HG03439 (cell line): ENCODE results near the gene NEGR1.

Source experiments
- ATAC-seq: cut with Tn5 transposase; IDR thresholded peaks from one replicate; pipeline ENCODE4 v1.9.1; 2021; ENCODE audit warnings: mild to moderate bottlenecking, moderate library complexity; ENCODE audit not compliant: unreplicated experiment

NEGR1 gene

DNA sequence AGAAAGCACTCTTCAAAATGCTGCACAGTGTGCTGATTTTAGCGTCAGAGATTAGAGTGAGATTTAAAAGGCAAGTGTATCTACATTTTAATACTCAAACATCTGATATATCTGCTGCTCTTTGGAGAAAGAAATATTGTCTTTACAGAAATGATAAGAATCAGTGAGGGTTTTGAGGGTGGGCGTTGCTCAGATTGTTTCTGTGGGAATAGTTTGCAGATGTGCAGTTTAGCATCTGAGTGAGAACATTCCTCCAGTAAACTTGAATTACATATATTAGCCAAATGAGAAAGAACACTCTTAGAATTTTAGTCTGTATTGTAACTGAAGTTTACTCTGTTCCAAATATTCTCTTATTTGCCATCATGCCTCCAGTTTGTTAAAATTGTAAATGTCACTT lies 549.2 kb downstream of the NEGR1 start:
- ATAC-seq: no peak

DNA sequence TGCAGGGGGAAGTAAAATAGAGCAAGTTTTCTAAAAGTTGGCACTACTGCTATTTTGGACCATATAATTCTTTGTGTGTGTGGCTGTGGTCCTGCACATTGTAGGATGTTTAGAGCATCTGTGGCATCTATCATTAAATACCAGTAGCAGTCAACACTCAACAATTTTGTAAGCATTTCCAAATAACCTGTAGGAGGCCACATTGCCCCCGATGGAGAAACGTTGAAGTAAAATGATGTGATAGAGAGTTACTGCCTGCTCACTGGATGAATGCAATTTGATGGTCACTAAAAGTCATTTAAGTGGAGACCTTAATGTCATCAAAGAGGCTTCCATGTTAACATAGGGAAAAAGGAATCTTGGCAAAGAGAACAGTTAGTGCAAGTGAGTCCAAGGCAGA lies 560.8 kb downstream of the NEGR1 start:
- no peak for ATAC-seq

DNA sequence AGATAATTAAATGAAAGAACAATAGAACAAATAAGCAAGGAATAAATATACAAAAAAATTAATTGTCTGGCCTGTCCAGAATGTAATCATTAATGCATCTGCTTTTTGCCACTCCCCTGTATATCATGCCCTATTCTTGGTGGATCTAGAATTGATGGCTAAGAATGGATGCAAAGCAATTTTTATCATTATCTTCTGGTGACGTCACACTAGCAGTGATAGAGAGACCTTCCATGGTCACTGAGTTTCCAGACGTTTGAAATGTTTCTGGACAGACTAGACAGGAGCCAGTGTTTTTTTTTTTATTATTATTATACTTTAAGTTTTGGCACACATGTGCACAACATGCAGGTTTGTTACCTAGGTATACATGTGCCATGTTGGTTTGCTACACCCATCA lies 563.0 kb downstream of the NEGR1 start:
- no peak for ATAC-seq

DNA sequence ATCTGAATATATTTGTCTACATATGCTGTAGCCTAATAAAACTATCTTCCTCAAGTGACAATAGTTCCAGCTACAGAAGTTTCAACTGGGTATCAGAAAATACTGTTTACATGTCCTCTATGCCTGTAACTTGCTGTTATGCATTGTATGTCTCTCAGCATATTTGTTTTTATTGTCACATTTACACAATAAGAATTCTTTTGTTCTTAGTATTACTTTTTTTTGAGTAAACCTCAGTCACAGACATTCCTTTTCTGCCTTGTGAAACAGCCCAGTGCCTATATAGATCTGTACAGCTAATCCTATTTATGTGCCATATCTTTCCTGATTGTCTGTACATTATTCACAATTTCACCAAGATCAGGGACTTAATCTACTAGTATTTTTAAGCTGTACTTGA lies 565.2 kb downstream of the NEGR1 start:
- no peak for ATAC-seq

DNA sequence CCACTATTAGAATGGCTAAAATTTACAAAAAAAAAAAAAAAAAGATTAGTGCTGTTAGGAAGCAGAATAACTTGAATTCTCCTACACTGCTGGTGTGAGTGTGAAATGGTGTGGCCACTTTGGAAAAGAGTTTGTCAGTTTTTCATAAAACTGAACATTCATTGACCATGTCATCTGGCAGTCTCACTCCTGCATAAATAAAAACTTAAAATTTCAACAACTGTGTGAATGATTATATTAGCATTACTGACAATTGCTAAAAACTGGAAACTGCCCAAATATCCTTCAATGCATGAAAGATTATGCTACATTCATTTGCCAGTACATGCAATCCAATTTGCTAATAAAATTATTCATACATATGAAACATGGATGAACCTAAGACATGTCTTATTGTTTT lies 570.9 kb downstream of the NEGR1 start:
- ATAC-seq: no peak

DNA sequence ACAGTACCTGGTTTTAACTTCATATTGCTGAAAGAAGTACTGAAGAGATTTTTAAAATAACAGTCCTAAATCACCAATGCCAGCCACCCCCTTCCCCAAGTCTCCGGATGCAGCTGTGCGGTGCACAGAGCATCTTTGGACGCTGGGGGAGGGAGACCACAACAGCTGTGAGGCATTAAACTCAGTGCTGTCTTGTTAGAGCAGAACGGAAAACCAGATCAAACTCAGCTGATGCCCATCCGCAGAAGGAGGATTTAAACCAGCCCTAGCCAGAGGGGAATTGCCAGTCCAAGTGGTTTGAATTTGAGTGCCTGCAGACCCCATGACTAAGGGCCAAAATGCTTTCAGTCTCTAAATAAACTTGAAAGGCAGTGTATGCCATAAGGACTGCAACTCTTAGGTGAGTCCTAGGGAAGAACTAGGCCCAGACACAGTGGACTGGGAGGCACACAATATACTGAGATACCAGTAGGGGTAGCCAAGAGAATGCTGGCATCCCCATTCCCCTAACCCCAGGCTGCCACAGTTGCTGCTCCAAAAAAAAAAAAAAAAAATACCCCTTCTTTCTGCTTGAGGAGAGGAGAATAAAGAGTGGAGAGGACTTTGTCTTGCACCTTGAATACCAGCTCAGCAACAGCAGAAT lies 576.2 kb downstream of the NEGR1 start:
- no peak for ATAC-seq

DNA sequence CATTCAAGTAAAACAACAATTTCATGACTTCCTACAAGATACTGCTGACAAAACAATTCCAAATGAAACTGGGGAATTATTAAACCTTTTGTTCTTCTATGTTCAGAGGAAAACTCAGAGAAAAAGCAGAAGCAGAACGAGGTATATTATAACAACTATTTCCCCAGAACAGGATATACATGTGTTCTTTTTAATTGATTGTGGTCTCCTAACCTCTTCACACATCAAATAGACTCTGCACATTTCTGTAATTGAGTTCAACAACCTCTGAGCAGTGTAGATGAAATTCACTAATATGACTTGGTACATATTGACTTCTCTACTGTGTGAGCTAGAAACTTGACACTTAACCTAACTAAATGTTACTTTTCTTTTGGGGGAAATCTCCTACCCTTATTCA lies 584.2 kb downstream of the NEGR1 start:
- no peak for ATAC-seq

DNA sequence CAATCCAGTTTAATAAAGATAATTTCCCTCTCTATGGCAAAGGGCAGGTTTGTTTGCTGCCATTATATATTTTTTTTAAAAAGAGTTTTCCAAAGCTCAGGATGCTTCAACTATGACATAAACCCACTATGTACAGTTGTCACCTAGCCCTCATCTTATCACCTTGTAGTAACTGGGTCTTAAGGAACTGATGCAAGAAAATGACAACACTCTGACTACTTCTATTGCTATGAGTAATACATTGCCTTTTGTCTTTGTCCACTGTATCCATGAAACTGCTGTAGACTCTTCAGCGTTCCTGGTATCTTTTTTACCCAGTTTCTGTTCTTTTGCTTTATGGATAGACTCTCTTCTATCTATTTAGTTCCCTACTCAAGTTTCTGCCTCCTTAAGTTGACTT lies 586.5 kb downstream of the NEGR1 start:
- no peak for ATAC-seq

DNA sequence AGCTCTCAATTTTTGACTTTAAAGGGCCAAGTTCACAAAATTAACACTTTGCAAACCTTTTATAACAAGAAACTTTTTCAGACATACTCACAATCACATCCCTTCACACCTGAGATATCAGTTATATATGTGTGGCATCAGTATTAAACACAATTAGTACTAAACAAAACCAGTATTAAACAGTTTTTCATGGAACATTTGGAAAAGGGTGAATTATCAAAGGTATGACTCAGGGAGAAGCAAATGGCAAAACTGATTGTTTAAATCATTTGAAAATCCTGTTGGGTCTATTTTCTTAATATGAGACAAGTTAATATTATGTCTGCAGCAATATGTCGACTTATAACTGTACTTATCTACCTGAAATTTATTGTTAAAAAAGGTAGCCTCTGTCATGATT lies 587.3 kb downstream of the NEGR1 start:
- ATAC-seq: no peak

DNA sequence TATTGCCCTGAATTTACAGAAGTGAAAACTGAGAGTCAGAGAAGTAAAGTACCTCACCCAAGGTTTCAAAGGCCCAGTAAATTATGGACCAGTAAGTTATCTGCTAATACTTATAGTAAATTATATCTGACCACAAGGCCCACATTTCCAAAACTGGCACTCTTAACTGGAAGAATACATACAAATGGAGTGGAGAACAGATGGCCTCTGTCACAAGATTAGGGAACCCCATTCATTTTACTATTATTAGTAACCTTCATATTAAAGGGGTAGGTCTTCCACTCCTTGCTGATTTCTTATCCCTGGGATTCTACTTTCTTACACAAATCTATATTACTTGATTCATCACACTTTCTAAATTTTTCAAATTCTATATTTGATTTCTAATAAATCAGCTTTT lies 588.8 kb downstream of the NEGR1 start:
- no peak for ATAC-seq

DNA sequence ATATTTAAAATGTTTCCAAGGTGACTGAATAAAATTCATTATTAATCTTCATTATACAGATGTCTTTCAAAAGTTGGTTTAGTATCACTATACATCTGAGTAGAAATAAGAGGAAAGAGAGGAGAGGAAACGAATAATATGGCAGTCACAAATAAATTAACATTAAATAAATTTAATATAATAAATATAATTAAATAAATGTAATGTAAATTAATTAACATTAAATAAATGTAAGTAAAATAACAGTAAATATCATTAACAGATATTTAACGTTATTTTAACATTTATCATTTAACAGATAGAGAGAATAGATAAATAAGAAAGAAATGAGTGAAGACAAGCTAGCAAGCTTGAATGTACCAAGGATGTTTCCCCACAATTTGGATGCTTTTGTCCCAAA lies 592.7 kb downstream of the NEGR1 start:
- ATAC-seq: no peak

DNA sequence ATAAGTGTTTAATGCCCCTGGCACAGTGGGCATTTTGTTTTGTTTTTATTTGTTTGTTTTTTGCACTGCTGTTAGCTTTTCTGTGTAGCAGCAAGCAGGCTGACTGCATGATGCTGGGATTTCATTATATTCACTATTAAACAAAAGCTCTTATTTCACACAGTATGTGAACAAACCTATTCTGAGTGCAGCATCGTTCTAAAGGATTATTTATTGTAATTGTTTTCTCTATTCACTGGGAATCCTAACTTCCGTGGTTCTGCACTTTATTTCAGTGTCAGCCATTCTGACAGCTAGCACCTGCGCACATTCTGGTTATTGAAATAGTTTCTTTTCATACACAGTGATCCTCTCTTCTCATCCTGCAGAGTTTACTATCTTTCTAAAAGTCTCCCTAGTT lies 595.0 kb downstream of the NEGR1 start:
- ATAC-seq: no peak

DNA sequence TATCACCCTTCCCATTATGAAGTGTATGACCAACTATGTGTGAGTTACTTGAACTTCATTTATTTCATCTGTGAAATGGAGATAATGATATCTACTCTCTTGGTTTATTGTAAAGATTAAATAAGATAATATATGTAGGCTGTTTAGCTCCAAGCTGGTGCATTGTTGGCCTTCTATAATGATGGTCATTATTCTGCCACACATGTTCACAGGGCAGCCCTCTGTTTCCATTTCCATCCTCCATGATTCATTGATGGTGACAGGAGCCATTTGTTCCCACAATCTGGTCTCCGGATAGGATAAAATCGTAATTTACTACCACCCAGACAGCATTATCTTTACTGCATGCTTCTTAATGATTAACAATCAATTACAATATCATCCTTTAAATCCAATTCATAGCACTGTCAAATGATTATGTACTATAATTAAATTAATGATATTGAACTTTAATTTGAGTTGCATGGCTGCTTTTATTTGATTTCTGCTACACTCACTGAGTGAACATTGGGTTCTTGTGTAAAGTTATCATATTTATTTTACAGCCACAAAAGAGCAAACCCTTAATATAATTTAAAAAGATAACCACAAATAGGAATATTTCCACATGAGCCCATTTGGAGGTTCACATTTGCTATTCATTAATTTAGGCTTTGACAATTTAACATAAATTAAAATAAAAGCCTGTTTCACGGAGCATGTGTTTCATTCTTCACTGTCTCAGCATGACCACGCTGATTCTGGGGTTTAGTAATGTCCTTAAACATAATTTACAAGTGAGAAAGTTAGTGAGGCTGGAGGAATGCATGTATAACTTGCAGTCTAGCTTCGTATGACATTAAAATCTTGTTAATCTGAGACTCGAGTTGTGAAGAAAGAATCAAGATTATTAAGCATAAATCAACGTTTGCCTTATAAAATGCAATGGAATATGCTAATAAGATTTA lies 605.1 kb downstream of the NEGR1 start:
- no peak for ATAC-seq

DNA sequence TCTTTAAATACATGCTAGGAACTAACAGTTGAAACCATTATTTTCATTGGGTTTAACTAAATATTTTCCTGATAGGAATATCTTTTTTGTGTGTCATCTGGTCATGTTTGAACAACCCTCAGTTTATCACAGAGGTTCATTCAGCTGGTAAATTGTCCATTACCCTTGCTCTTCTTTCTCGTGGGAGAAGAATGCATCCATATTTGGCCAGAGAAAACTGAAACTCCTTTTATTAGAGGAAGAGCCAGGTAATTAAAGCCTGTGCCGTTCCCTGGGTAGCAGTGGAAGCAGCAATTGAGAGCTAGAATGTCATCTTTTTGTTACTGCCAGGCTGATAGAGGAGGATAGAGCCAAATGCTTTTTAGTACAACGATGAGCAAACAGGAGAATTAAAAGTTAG lies 614.3 kb downstream of the NEGR1 start:
- no peak for ATAC-seq

DNA sequence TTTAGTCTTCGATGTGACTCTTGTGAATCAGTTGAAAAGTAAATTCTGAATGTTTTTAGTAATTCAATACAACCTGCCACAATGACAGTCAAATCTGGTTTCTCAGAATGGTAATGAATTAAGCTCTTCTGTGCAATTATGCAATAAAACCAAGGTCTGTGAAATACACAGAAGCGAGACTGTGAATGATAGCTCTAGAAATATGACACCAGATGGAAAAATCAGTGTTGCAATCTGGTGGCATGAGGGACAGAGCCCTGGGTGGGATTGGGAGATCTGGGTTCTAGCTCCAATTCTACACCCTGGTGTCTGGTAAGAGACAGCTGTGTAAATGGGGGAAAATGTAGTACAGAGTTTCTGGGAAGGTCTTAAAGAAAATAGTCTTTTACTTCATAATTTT lies 615.1 kb downstream of the NEGR1 start:
- no peak for ATAC-seq

DNA sequence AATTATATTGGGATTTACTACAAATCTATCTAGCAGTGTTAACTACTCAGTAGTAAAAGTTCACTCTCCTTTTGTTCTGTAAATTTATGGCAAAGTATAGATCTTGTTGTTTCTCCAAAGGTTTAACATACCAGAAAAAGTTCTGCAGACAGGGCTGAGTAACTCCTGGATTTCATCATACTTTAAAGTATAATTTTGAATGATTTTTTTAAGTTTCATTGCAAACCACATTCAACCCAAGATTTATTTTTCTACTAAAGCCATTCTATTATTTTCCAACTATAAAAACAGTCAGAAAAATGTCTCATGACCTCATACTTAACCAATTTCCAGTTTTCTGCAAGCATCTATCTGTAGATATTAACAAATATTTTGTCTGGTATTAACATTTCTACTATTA lies 615.7 kb downstream of the NEGR1 start:
- ATAC-seq: no peak

DNA sequence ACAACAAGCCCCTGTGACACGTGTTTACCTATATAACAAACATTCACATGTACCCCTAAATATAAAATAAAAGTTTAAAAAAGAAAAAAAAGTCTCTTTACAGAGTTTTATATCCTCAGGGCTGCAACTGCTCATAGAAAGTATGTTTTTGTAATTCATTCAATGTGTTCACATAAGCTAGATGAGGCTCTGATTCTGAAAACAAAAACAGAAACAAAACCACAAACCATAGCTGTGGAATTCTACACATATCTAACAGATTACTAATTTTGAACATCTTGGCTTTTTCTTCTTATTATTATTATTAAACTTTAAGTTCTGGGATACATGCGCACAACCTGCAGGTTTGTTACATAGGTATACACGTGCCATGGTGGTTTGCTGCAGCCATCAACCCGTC lies 621.9 kb downstream of the NEGR1 start:
- no peak for ATAC-seq

DNA sequence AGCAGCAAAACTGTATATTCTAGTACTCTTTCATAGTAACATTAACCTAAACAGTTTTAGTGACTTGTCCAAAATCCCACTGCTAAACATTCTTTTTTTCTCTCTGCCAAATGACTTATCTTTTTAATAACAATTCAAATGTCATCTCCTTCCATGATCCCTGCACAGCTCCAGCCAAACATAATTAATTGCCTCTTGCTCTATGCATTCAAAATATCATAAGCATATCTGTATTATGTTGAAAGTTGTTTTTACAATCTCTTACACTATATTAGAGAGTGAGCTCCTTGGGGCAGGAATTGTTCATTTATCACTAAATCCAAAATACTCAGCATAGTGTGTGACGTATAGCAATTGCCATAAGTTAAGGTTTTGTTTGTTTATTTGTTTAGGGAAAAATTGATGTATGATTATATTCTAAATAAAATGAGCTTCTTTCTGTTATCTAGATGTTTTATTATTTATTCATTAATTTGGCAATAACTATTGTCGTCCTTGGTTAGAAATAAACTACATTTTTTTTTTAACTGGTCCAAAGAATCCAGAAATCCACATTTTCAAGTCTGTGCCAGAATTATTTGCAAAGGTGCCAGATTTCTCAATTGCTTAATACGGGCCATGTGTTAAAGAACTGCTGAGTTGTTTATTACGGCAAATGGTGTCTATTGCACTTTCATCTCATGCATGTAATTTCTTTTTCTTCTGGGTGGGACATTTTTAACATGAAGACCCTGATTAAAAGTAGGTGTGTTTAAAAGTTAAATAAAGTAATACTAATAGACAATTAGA lies 624.3 kb downstream of the NEGR1 start:
- ATAC-seq: no peak

DNA sequence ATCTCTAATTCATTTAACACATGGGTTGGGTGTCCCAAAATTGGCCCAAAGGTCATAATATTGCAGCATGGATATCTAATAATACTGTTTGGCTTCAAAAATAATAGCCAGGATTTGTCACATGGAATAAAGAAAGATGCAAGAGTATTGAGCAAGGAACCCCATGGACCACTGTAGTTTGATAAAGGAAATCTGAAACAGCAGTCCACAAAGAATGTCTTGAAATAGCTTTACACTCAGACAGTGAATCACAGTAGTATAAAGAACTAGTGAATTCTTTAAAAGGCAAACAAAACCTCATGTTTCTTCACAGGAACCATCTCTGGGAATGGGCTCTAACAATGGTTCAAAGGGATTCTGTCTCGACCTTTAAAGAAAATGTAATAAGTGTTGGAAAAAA lies 625.4 kb downstream of the NEGR1 start:
- no peak for ATAC-seq

DNA sequence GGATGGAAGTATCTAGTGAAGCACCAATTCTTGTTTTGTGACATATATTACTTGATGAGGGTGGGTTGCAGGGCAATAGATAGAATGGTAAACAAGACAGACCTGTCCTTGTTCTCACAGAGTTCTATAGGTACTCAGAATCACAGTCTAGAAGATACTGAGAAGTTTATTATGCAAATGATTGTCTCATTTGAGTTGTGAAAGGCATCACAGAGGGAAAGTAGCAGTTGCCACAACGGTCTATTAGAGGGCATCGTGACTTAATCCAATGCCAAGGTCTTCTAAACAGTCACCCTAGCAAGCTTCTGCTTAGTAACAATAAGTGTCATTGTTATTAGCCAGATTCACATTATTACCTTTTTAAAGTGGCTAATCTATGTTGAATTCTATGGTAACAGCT lies 626.7 kb downstream of the NEGR1 start:
- ATAC-seq: no peak

DNA sequence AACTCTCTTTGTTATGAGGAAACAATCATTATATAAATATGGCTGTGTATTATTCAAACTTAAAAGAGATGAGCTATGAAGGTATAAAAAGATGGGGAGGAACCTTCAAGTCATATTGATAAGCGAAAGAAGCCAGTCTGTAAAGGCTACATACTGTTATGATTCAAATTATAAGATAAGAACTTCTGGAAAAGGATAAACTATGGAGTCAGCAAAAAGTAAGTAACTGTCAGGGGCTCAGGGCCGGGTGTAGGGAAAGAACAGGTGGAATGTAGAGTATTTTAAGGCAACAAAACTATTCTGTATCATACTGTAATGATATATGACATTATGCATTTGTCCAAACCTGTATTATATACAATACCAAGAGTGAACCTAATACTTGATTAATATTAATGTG lies 628.4 kb downstream of the NEGR1 start:
- ATAC-seq: no peak

DNA sequence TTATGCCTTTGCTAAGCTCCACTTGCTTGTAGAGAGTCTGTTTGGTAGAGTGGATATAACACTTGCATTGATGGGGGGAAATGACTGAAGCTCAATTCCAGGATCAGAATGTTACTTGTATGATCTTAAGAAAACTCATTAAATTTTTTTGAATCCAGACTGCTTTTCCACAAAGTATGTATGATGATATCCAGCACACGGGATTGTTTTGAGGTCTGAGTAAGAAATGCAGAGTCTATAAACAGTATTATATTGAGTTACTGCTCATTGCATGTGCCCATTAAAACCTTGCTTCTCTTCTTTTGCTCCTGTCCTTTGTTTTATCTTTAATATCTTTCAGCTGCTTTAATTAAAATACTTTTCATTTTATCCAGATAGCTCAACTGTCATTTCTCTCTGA lies 631.1 kb downstream of the NEGR1 start:
- ATAC-seq: no peak
